GM20000 (cell line): ENCODE data around the gene ANXA6.

ENCODE experiments used
- DNase-seq: peaks from one replicate; pipeline ENCODE4 v3.0.0; 2012; ENCODE audit warnings: low spot score
- TF ChIP-seq, protein P1 (sequence below): IDR thresholded peaks from 2 replicates; pipeline ENCODE4 v1.5.1; 2012; ENCODE audit warnings: mild to moderate bottlenecking, control low read depth; ENCODE audit errors: extremely low read depth, missing control alignments

The ANXA6 gene

DNA sequence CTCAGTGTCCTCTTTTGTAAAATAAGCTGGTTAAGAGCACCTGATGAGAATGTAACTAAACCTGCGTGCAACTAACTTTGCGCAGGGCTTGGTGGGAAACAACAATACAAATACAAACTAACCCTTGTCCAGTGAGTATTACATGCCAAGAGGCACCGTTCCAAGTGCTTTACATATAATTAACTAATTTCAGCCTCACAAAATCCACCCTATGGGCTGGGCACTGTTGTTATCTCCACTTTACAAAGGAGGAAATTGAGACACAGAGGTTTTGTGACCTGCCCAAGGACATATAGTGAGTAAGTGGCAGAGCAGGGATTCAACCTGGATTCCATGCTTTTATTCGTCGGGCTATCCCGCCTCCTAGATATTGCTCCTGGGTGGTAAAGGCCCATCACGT lies 50.5 kb downstream of the ANXA6 start:
- TF ChIP-seq, protein P1, sequence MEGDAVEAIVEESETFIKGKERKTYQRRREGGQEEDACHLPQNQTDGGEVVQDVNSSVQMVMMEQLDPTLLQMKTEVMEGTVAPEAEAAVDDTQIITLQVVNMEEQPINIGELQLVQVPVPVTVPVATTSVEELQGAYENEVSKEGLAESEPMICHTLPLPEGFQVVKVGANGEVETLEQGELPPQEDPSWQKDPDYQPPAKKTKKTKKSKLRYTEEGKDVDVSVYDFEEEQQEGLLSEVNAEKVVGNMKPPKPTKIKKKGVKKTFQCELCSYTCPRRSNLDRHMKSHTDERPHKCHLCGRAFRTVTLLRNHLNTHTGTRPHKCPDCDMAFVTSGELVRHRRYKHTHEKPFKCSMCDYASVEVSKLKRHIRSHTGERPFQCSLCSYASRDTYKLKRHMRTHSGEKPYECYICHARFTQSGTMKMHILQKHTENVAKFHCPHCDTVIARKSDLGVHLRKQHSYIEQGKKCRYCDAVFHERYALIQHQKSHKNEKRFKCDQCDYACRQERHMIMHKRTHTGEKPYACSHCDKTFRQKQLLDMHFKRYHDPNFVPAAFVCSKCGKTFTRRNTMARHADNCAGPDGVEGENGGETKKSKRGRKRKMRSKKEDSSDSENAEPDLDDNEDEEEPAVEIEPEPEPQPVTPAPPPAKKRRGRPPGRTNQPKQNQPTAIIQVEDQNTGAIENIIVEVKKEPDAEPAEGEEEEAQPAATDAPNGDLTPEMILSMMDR = no peak

DNA sequence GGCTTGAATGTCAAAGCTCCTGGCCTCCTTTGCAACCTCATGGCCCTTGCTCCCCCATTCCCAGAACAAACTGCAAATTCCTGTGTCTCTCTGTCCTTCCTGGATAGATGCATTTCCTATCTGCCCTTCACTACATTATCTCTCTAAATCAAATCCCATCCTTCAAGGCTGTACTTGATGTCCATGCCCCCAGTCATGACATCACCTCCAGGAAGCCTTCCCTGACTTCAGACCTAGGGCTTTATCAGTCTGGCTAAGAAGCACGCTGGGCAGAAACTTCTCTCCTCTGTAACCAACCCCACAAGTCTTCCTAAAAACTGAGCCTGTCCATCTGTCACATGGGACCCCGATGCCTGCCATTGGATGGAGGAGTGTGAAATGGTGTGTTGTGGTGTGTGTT lies 51.1 kb downstream of the ANXA6 start:
- DNase-seq = no peak
- TF ChIP-seq, protein P1 = no peak

More for the DNA sequence above, 50.5 kb downstream of the ANXA6 start:
- no peak for DNase-seq

DNA sequence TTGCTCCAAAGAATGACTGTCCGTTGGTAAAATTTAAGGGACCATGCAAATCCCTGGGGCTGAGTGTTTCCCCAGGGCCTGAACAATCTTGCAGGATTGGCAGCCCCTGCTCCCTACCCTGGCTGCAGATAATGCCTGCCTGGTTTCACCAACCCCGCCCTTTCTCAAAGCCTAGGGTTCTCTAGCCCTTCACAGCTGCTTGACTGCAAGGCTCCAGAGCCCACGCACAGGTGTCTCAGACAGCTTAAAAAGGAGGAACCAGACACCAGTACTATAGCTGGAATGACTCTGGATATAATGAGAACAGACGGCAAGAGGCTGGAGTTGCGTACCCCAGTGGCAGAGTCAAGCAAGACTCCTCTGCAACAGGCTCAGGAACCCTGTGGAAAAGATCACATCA lies 51.5 kb downstream of the ANXA6 start:
- DNase-seq = no peak
- TF ChIP-seq, protein P1 = no peak

DNA sequence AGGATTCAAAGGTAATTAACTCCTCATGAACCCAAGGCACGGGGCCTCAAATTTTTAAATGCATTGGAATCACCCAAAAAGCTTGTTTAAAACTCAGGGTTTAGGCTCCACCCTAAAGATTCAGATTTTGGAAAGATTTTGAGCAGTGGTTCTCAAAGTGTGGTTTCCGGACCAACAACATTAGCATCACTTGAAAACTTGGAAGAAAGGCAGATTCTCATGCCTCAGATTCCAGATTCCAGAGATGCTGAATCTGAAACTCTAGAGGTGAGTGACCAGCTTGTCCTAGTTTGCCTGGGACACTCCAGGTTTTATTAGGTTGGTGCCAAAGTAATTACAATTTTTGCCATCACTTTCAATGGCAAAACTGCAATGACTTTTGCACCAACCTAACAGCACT lies 52.0 kb downstream of the ANXA6 start:
- DNase-seq = no peak
- TF ChIP-seq, protein P1 = no peak

DNA sequence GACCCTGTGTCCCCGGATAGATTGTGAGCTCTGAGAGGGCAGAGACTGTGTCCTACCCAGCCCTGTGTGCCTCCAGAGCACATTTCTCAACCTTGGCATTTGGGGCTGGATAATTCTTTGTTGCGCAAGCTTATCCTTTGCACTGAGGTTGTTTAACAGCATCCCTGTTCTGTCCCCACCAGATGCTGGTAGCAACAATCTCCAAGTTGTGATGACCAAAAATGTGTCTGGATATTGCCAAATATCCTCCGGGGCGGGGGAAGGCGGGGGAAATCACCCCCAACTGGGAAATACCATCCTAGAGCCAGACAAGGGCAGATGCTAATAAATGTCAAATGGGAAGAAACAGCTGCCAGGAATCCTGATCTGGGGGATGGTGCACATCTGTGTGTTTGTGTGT lies 52.8 kb downstream of the ANXA6 start:
- DNase-seq = no peak

DNA sequence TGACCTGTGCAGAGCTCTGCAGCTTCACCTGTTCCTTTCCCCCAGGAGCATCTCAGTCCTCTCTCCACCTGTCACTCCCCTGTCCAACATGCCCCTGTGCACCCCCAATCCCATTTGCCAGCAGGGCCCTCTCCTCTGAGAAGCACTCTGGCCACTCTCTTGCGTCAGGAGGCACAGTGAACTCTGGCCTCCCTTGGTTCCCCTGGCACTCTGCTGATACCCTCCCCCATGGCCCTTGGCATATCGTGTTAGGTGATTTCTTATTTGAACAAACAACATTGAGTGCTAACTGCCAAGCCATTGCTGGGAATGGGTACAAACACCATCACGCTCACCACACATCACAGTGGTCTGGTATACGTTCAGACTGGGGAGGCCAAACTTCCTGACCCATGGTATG lies 55.8 kb downstream of the ANXA6 start:
- TF ChIP-seq, protein P1 = no peak

More for the DNA sequence above, 52.8 kb downstream of the ANXA6 start:
- TF ChIP-seq, protein P1 = no peak

DNA sequence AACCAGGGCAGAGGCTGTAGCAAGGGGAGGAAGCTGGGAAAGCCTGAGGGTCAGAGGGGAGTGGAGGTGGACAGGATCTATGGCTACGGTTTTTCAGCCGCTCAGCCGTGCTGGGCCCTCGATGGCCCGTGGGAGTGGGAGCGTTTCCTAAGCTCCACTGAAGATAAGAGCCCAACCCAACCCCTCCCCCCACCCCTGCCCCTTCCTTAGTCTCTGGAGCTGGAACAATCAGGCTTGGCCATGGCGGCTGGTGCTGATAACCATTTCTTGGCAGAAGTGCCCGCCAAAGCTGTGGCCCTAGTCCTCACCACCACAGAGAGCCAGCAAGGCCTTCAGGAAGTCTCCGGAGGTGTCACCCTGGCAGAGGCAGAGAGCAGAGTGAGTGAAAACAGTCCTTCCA lies 56.4 kb downstream of the ANXA6 start:
- DNase-seq = no peak
- TF ChIP-seq, protein P1 = no peak

More for the DNA sequence above, 55.8 kb downstream of the ANXA6 start:
- no peak for DNase-seq
